Measurements from ENCODE around the gene KCNMB1.

KCNMB1 gene

GRCh38 chr5:170414786-170415185, 25.6 kb upstream of the KCNMB1 start:
- no peak for DNase-seq (ENCODE audit: low read depth)

GRCh38 chr5:170413897-170414296, 24.7 kb upstream of the KCNMB1 start:
- DNase-seq (ENCODE audit: low read depth), result no peak

- no peak for DNase-seq (ENCODE audit: low read depth)
These were observed 21.9 kb upstream of the KCNMB1 start for GRCh38 chr5:170411100-170411499.

DNA sequence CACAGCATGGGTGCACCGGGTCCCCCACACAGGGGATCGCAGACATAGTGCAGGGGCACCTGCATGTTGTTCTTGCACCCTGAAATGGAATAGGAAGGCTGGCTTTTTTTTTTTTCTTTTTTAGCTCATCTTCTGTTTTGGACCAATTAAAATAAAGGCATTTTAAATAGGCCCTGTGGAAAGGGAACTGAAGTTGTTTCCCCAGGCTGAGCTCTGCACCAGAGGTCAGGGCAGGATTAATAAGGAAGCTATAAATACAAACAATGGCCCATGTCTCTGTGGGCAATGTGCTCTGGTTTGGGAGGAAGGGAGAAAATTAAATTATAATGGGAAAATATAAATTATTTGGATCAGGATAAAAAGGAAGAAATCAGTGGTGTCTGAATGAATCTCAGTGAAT, 21.2 kb upstream of the KCNMB1 start:
- DNase-seq (ENCODE audit: low read depth), result no peak

DNA sequence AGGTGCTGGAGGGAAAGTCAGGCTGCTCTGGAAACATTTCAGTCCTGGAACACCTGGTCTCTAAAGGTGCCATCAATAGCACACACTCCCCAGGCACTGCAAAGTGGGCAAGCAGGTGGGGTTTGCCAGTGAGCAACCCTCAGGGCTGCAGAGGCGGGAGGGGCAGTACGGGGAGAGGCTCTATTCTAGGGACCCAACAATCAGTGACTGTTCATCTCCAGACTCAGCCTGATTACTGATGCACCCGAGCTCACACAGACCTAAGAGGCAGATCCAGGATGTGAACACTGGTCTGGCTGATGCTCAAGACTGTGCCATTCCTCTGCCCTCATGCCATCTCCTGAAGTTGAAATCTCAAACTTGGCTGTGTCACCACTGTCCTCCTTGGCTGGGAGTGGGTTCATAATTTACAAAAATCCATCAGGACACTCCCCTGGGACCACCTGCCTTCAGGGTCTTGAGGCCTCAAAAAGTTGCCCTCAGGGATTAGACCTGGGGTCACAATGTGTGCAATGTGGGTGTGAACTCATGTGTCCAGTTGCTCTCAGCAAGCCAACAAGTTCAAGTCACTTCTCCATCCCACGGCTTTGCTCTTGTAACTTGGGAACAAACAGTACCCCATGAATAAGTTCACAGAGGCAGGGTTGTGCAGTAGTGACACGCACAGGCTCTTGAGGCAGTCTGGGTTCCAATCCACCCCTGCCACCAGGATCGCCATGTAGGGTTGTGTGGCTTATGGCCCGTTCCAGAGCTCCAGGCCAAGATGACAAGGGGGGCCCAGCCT, 19.9 kb upstream of the KCNMB1 start:
- no peak for DNase-seq (ENCODE audit: low read depth)

- DNase-seq (ENCODE audit: low read depth), result no peak
These were observed 19.1 kb upstream of the KCNMB1 start for GRCh38 chr5:170408226-170408625.

DNA sequence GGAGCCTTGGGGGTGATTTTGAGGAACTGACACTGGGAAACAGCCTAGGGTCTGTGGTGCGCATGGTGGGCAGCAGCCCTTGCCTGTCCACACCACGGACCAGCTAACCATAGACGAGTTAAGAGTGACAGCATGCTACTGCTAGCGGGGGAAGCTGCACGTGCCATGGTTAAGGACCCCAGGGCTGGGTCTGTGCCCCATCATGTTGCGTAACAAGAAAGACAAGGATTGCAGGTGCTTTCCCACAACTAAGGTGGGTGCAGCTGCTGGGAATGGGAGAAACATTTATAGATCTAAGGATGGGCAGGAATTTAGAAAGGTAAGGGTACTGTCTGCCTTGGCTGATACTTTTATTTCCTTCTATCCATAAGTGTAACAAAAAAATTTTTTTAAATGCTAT, 17.9 kb upstream of the KCNMB1 start:
- no peak for DNase-seq (ENCODE audit: low read depth)

DNA sequence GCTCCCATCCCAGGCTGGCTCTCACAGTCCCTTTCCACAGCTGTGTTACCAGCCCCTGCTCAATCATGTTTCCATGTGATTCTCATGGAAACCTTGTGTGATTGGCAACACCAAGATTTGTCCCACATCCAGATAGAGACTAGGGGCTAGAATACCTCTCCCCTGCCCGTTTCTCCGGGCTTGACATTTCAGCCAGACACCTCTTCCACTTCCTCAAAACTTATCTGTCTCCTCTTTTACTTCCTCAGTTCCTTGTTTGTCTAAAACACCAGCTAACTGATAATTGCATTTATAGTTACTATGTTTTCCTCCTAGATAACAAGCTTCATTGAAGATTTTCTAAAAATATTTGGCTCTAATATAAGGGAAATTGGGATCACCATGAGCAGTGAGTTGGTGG, 16.6 kb upstream of the KCNMB1 start:
- no peak for DNase-seq (ENCODE audit: low read depth)

DNA sequence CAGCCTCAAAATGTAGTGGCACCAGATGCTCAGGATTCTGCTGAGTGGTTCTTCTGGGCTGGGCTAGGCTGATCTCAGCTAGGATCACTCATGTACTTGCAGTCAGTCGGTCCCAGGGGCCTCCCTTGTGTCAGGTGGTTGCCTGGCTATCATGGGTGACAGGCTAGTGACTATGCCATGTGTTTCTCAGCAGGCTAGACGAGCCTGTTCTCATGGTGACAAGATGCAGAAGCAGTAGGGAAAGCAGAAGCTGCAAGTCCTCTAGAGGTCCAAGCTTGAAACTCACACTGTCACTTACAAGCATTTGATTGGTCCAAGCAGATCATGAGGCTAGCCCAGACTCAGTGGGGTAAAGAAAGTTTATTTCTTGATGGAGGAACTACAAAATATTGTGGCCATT, 15.2 kb upstream of the KCNMB1 start:
- DNase-seq (ENCODE audit: low read depth), result no peak

DNA sequence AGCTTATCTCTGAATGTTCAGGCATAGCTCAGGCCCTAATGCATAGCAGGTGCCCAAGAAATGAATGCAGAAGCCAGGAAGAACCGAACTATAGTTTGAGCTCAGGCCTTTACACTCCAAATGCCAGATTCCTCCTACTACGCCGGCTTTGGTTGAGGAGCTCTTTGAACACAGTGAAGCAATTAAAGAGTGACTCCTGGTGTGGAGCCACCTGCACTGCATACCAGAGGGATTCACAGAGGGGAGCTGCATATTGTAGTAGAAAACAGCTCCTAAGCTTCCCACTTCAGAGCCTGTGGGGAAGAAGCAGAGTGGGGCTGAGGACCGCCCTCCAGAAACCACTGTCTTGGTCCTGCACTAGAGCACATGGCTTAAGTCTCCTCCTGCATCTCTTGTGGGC, 14.5 kb upstream of the KCNMB1 start:
- no peak for DNase-seq (ENCODE audit: low read depth)

- DNase-seq (ENCODE audit: low read depth), result no peak
These were observed 13.3 kb upstream of the KCNMB1 start for GRCh38 chr5:170402508-170402907.

- no peak for DNase-seq (ENCODE audit: low read depth)
These were observed 7.9 kb upstream of the KCNMB1 start for GRCh38 chr5:170397059-170397458.

- DNase-seq (ENCODE audit: low read depth), result no peak
These were observed 4.8 kb upstream of the KCNMB1 start for GRCh38 chr5:170393958-170394357.

DNA sequence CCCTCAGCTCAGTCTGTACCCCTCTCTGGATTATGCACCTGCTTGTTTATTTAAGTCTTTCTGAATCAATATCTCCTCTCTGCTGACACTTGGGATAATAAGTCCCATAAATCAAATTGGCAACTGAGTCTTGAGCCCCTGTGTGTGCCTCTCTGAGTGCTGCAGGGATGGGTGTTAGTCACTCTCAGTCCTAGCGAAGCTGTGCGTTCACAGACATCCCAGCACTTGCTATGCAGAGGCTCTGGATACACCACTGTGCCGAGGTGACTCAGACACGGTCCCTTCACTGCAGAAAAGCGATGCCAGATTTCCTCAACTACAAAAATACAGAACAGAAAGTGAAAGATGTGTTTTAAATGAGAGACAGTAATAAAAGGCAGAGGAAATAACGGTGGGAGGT, 4.1 kb upstream of the KCNMB1 start:
- peak; percentile 11 for DNase-seq (ENCODE audit: low read depth)

- no peak for DNase-seq (ENCODE audit: low read depth)
These were observed 1.3 kb upstream of the KCNMB1 start for GRCh38 chr5:170390472-170390871.

GRCh38 chr5:170389550-170389892, 354 bp upstream of the KCNMB1 start:
- DNase-seq (ENCODE audit: low read depth), result no peak

- DNase-seq (ENCODE audit: low read depth), result no peak
These were observed 1.2 kb downstream of the KCNMB1 start for GRCh38 chr5:170387775-170388639.

GRCh38 chr5:170386743-170387395, 2.3 kb downstream of the KCNMB1 start:
- DNase-seq (ENCODE audit: low read depth), result no peak

DNA sequence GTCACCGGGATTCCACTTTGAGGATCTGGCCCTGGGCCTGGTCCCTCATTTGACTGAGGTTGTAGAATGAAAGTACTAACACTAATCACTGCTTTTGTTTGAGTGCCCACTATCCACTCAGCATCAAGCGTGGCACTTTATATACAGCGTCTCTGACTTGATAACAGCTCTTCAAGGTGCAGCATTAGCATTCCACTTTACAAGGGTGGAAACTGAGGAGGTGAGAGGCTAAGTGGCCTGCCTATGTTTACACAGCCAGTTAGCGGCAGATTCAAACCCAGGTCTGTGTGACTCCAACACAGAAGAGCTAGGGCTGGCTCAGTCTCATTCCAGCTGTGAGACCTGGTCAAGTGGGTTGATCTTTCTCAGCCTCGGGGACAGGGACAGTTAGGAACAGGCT, 5.9 kb downstream of the KCNMB1 start:
- no peak for DNase-seq (ENCODE audit: low read depth)

DNA sequence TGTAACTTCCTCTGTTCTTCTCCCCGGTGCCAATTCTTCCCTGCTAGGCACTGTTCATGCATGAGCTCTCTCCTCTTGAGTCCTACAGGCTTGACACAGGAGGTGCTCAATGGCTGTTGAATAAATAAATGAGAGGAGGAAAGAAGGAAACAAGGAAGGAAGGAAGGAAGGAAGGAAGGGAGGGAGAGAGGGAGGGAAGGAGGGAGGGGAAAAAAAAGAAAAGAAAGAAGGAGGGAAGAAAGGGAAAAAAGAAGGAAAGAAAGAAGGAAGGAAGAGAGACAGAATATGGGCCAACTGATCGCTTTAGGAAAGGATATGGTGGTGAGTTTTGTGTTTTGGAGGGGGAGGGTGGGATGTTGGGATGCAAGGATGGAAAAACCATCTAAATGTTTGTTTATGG, 6.4 kb downstream of the KCNMB1 start:
- DNase-seq (ENCODE audit: low read depth), result no peak

- no peak for DNase-seq (ENCODE audit: low read depth)
These were observed 8.7 kb downstream of the KCNMB1 start for GRCh38 chr5:170380361-170380951.

- DNase-seq (ENCODE audit: low read depth), result no peak
These were observed 10.4 kb downstream of the KCNMB1 start for GRCh38 chr5:170378740-170379139.

- no peak for DNase-seq (ENCODE audit: low read depth)
These were observed 12.1 kb downstream of the KCNMB1 start for GRCh38 chr5:170377027-170377426.
